Measurements from ENCODE around the gene ARFGAP1.

The ARFGAP1 gene

DNA sequence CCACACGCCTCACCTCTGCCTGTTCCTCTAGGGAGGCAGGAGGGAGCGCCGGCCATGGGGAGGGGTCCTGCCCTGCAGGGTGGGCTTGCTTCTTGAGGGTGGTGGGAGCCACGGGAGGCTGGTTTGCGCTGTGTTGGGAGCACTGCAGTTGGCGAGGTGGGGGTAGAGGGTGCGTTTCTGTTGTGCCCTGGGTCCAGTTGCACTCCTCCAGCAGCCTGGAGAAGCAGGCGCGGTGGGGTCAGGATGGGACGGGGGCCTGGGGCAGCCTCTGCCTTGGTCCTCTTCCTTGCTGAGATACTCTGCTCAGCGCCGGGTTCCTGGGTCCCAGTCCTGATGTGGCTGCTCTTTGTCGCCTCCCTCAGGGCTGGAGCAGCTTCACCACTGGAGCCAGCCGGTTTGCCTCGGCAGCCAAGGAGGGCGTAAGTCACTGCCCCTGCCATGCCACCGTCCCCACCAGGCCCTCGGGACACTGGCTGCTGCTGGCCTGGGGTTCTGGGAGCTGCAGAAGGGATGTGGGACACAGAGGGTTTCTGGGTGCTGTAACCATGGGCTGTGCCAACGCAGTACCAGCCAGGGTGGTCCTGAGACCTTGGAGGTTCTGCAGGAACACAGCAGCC is 8.4 kb downstream of the ARFGAP1 start:
- peak; percentile 47 for DNase-seq

GRCh38 chr20:63281742-63282665 is 9.4 kb downstream of the ARFGAP1 start:
- no peak for DNase-seq

DNA sequence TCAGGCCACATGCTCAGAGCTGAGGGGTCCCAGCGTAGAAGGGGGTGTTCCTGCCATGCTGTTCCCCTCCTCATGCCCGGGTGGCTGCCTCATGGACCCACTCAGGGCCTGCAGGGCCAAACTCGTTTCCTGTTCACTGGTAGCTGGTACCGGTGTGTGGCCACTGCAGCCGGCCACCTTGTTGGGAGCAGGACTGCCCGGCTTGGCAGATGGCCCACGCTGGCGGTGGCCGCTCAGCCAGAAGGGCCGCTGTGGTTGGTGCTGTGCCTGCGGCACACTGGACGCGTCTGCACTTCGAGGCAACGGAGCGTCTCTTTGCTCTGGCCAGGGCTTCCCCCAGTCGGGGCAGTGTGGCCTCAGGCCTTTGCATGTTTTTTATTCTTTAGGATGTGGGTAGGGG is 10.3 kb downstream of the ARFGAP1 start:
- DNase-seq: no peak

DNA sequence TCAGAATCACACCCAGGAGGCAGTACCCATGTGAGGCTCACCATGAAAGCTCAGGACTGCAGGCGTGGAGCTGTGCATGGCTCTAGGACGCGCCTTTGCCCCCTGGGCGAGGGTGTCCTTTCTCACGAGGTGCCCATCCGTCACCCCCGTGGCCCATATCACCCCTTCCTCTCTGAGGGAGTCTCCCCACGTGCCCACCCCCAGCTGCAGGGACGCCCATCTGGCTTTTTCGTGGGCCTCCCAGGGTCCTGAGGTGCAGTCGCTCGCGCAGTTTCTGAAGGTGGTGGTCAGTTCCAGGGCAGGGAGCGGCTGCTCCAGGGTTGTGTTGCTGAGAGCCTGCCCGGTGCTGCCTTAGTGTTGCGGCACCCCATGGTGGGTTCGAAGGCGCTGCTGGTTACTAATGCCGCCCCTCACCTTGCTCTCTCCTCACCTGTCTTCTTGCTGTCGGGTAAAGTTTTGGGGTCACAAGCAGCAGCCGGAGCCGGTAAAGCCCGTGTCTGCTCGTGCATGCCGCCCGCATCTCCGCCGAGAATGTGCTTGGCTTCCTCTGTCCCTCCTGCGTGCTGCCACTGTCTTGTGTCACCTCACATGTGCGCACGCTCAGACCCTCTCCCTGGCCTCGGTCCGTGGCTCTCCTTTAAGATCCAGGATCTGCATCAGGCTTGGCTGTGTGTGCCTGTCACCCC is 10.9 kb downstream of the ARFGAP1 start:
- no peak for DNase-seq

GRCh38 chr20:63284083-63284440 is 11.4 kb downstream of the ARFGAP1 start:
- no peak for DNase-seq

DNA sequence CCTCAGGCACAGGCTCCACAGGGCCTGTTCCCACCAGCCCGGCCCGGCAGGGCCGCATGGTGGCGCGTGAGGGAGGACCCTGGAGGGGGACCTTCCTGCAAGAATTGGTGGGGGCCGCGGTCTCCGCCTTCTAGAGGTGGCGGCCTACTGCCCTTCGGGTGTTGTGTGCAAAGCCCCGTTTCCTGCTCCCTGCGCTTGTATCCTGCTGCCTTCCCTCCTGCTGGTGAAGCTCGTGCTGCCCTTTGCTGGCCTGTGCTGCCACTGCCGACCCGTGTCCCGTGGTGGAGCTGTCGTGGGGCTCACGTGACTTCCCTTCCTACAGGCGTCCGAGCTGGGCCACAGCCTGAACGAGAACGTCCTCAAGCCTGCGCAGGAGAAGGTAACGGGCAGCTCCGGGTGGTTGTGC is 11.9 kb downstream of the ARFGAP1 start:
- DNase-seq: no peak

DNA sequence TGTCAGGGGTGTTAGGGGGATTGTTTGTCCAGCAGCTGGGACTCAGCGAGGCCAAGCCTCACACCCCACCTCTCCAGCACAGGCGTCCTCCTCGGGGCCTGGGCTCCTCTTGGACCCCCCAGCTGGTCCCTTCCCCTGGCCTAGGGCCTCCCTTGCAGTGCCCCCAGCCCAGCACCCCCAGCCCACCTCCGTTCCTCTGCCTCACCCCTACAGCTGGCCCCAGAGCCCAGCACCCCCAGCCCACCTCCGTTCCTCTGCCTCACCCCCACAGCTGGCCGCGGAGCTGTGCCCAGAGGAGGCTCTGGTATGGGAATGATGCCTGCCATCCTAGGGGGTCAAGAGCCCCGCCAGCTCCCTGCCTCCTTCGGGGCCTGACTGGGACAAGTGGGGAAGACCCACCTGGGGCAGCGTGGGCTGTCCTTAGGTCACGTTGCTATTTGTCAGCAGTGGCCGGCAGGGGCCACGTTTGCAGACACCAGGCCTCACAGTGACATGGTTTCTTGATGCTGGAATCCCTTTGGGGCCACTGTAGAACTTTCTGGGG is 12.4 kb downstream of the ARFGAP1 start:
- no peak for DNase-seq

DNA sequence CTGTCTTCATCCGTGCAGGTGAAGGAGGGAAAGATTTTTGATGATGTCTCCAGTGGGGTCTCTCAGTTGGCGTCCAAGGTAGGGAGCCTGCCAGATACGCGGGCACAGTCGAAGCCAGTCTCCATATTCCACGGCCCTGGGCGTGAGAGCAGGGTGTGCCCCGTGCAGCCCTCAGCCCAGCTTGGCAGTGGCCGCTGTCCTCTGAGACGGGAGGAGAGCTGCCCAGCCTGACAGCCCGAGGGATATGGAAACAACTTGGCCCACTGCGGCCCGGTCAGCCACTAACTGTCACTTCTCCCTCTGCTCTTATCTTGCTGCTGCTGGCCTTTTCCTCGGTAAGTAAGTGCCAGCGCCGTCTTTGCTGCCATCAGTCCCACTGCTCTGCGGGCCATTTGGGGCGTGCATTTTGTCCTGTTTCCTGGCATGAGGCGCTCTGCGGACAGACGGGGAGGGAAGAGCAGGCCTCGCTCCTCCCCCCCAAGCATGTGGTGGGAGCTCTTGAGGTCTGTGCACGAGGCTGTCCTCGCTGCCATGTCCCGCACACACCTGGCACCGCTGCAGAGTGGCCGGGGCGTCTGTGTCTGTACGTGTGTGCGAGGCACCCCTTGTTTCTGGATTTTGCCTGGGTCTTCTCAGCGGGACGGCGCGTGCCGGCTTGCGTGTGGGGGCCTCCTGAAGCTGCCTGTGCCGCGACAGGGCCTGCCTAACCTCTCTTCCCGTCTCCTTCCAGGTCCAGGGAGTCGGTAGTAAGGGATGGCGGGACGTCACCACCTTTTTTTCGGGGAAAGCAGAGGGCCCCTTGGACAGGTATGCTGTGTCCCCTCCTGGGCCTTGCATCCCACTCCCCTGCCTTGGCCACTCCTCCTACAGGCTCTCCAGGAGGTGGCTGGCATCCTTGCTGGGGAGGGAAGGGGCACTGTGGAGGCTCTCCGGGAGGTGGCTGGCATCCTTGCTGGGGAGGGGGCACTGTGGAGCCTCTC is 13.3 kb downstream of the ARFGAP1 start:
- no peak for DNase-seq

- no peak for DNase-seq
Observed at GRCh38 chr20:63286781-63287696, 14.4 kb downstream of the ARFGAP1 start.

GRCh38 chr20:63287697-63288580 is 15.3 kb downstream of the ARFGAP1 start:
- DNase-seq: no peak

- DNase-seq: no peak
Observed at GRCh38 chr20:63288581-63289251, 16.1 kb downstream of the ARFGAP1 start.

GRCh38 chr20:63289311-63290135 is 16.9 kb downstream of the ARFGAP1 start:
- DNase-seq: no peak

GRCh38 chr20:63290136-63290676 is 17.6 kb downstream of the ARFGAP1 start:
- peak; percentile 43 for DNase-seq

DNA sequence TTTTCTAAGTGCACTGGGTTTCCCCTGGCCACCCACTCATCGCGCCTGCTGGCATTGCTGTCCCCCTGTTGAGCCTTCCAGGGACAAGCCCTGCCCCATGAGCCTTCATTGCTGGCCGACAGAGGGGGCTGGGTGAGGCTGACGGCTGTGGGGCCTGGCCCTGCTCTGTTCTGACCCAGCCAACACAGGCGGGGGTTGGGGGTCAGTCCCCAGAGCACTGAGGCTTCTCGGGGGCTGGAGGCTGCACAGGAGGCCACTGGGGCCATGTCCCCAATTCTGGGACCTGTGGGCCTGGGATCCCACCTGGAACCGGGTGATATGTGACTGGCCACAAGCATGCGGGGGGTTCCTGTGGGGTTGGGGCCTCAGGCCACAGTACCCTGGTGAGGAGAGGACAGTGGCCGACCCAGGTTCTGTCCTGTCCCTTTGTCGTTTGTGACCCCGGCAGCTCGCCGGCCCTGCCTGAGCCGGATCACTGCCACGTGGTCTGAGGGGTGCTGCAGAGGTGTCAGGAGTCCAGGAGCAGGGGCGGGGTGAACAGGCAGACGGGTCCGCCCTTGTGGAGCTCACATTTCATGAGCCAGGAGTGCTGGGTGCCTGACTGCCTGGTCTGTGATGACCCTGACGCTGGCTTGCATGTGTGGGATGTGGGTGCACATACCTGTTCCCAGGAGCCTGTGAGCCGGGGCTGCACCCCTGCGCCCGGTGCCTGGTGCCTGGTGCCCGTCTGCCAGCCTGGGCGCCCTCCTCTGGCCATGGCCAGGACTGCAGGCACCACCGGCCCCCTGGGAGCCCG is 18.3 kb downstream of the ARFGAP1 start:
- peak; percentile 67 for DNase-seq

GRCh38 chr20:63291811-63292210 is 19.2 kb downstream of the ARFGAP1 start:
- DNase-seq: peak; percentile 36

GRCh38 chr20:63292292-63292701 is 19.7 kb downstream of the ARFGAP1 start:
- no peak for DNase-seq

DNA sequence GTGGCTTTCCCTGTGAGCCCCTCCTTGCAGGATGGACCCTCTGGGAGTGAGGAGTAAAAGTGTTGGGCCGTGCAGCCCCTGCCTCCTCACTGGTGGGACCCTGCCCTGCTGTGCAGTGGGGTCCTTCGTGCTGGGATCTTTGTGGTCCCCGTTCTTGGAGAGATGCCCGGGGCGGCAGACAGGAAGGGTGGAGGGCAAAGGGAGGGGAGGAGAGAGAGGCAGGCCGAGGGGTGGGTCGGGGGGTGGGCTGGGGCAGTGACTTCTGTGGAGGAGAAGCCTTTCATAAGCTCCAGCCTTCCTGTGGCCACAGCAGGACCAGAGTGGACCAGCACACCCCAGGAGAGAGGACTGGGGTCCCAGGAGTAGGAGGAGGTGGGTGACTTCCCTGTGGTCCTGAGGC is 20.3 kb downstream of the ARFGAP1 start, which contains the start of gene COL20A1:
Gene COL20A1, plus strand, starts transcription at position 283 of the 400 bp plus-strand sequence. CDS start 1,922 bp downstream, outside the sequence.
- DNase-seq: no peak

Data from DMS53 (cell line).